Measurements from ENCODE around the gene ZNF835.
"Not testable (repeated sequence)": the region's sequence is repeated elsewhere in the genome, so short reads cannot be mapped to it uniquely, and the experiment has no call there.

- TF ChIP-seq CTCF (conservative IDR thresholded peaks at IDR 0.05); EZH2 (IDR thresholded peaks at IDR 0.05; ENCODE audit: low read depth): not testable (repeated sequence)
Observed at GRCh38 chr19:56672610-56673009, 1.1 kb upstream of the ZNF835 start.

Measured in PC-9 (cell line).